COLO668 (cell line): ENCODE data around the gene AGR3.
"Not testable (repeated sequence)": the region's sequence is repeated elsewhere in the genome, so short reads cannot be mapped to it uniquely, and the experiment has no call there.

ENCODE experiments used
- DNase-seq: peaks from one replicate; lab custom pipeline; 2025; ENCODE audit not compliant: unreplicated experiment; lab: John Stamatoyannopoulos, UW

Gene AGR3

GRCh38 chr7:16891874-16892643 lies 10.3 kb upstream of the AGR3 start:
- peak; percentile 61 for DNase-seq

GRCh38 chr7:16891338-16891737 lies 9.6 kb upstream of the AGR3 start:
- peak; percentile 52 for DNase-seq

- no peak for DNase-seq
Observed at GRCh38 chr7:16889851-16890415, 8.2 kb upstream of the AGR3 start.

GRCh38 chr7:16889305-16889704 lies 7.5 kb upstream of the AGR3 start:
- DNase-seq = no peak

GRCh38 chr7:16883918-16884317 lies 2.1 kb upstream of the AGR3 start:
- DNase-seq = no peak

GRCh38 chr7:16880554-16880953 lies 1.2 kb downstream of the AGR3 start:
- no peak for DNase-seq

- DNase-seq = no peak
Observed at GRCh38 chr7:16879181-16879580, 2.6 kb downstream of the AGR3 start.

GRCh38 chr7:16875861-16876260 lies 5.9 kb downstream of the AGR3 start:
- DNase-seq = no peak

- DNase-seq = no peak
Observed at GRCh38 chr7:16874066-16874465, 7.7 kb downstream of the AGR3 start.

GRCh38 chr7:16867328-16867727 lies 14.5 kb downstream of the AGR3 start:
- no peak for DNase-seq

GRCh38 chr7:16853189-16853588 lies 28.6 kb downstream of the AGR3 start:
- DNase-seq = not testable (repeated sequence)

GRCh38 chr7:16851829-16852228 lies 30.0 kb downstream of the AGR3 start:
- DNase-seq = no peak

GRCh38 chr7:16850614-16851466 lies 30.9 kb downstream of the AGR3 start:
- DNase-seq = no peak

GRCh38 chr7:16849296-16850148 lies 32.3 kb downstream of the AGR3 start:
- no peak for DNase-seq

GRCh38 chr7:16847381-16847860 lies 34.4 kb downstream of the AGR3 start:
- peak; percentile 70 for DNase-seq

- DNase-seq = no peak
Observed at GRCh38 chr7:16846601-16847165, 35.1 kb downstream of the AGR3 start.

GRCh38 chr7:16845746-16846145 lies 36.0 kb downstream of the AGR3 start:
- DNase-seq = no peak

GRCh38 chr7:16841681-16842080 lies 40.1 kb downstream of the AGR3 start:
- DNase-seq = no peak

- no peak for DNase-seq
Observed at GRCh38 chr7:16840094-16840493, 41.7 kb downstream of the AGR3 start.

- no peak for DNase-seq
Observed at GRCh38 chr7:16839646-16840045, 42.1 kb downstream of the AGR3 start.
